HCT116 (cell line): ENCODE measurements around the gene STON1.

Experiments
- TF ChIP-seq, protein P1 (sequence below): IDR thresholded peaks from 2 replicates; pipeline ENCODE4 v1.6.1; 2012; ENCODE audit warnings: low read depth
- TF ChIP-seq, protein P2 (sequence below), 3 experiments: fragments of 200-600 bp in 1 of 3; sonication (generic) in 1 of 3; IDR thresholded peaks in 2 of 3; conservative IDR thresholded peaks in 1 of 3; 2 replicates each; pipeline ENCODE4 v1.5.1; 2012 to 2017; ENCODE audit warnings: low read depth in 2 of 3, low read length in 2 of 3, antibody characterized with exemption in 1 of 3, borderline replicate concordance in 1 of 3, control low read depth in 1 of 3, mild to moderate bottlenecking in 1 of 3, mixed read lengths in 1 of 3, mixed run types in 1 of 3, moderate library complexity in 1 of 3; ENCODE audit not compliant: insufficient read depth in 1 of 3

DNA sequence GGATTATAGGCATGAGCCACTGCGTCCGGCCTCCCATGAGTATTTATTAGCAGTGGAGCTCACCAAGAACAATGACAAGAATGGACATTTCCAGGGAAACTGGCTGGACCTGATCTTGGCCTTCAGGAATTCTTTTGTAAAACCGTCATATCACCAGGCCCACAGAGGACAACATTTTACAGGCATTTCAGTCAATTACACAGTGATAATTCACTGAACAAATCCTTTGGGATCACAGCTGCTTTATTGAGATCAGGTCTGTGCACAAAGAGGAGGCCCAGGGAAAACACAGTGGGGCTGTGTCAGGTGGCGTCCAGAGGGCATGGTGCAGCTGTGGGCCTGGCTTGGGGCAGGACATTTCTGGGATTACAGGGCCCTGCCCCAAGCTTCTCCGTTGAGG lies 57.6 kb downstream of the STON1 start:
- TF ChIP-seq, protein P1, sequence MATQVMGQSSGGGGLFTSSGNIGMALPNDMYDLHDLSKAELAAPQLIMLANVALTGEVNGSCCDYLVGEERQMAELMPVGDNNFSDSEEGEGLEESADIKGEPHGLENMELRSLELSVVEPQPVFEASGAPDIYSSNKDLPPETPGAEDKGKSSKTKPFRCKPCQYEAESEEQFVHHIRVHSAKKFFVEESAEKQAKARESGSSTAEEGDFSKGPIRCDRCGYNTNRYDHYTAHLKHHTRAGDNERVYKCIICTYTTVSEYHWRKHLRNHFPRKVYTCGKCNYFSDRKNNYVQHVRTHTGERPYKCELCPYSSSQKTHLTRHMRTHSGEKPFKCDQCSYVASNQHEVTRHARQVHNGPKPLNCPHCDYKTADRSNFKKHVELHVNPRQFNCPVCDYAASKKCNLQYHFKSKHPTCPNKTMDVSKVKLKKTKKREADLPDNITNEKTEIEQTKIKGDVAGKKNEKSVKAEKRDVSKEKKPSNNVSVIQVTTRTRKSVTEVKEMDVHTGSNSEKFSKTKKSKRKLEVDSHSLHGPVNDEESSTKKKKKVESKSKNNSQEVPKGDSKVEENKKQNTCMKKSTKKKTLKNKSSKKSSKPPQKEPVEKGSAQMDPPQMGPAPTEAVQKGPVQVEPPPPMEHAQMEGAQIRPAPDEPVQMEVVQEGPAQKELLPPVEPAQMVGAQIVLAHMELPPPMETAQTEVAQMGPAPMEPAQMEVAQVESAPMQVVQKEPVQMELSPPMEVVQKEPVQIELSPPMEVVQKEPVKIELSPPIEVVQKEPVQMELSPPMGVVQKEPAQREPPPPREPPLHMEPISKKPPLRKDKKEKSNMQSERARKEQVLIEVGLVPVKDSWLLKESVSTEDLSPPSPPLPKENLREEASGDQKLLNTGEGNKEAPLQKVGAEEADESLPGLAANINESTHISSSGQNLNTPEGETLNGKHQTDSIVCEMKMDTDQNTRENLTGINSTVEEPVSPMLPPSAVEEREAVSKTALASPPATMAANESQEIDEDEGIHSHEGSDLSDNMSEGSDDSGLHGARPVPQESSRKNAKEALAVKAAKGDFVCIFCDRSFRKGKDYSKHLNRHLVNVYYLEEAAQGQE = no peak
- TF ChIP-seq, protein P2, sequence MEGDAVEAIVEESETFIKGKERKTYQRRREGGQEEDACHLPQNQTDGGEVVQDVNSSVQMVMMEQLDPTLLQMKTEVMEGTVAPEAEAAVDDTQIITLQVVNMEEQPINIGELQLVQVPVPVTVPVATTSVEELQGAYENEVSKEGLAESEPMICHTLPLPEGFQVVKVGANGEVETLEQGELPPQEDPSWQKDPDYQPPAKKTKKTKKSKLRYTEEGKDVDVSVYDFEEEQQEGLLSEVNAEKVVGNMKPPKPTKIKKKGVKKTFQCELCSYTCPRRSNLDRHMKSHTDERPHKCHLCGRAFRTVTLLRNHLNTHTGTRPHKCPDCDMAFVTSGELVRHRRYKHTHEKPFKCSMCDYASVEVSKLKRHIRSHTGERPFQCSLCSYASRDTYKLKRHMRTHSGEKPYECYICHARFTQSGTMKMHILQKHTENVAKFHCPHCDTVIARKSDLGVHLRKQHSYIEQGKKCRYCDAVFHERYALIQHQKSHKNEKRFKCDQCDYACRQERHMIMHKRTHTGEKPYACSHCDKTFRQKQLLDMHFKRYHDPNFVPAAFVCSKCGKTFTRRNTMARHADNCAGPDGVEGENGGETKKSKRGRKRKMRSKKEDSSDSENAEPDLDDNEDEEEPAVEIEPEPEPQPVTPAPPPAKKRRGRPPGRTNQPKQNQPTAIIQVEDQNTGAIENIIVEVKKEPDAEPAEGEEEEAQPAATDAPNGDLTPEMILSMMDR (IDR thresholded peaks at IDR 0.05 in 2 of 3, conservative IDR thresholded peaks at IDR 0.05 in 1 of 3; ENCODE audit: borderline replicate concordance in 1 of 3, insufficient read depth in 1 of 3, low read depth in 2 of 3, low read length in 2 of 3) = no peak
